Stimulated activated CD8-positive, alpha-beta memory T cell treated with anti-CD3 and anti-CD28 coated beads, Interleukin-2, amount 100 ng/mL, for 1 hour (primary cell): ENCODE data around the gene GRK6.
"Not testable (repeated sequence)": the region's sequence is repeated elsewhere in the genome, so short reads cannot be mapped to it uniquely, and the experiment has no call there.

Experiments used
- DNase-seq, 2 donors: peaks; one replicate each; pipeline ENCODE4 v3.0.0-alpha.2; 2020; ENCODE audit warnings: low read depth in 2 of 2

Gene GRK6

GRCh38 chr5:177485753-177486152, 59.3 kb downstream of the GRK6 start:
- DNase-seq, result not testable (repeated sequence)

- DNase-seq, result no peak
Observed at GRCh38 chr5:177486256-177486655, 59.8 kb downstream of the GRK6 start.

- no peak for DNase-seq
Observed at GRCh38 chr5:177487144-177487543, 60.7 kb downstream of the GRK6 start.

- no peak for DNase-seq
Observed at GRCh38 chr5:177487975-177488374, 61.5 kb downstream of the GRK6 start.

GRCh38 chr5:177489119-177489716, 62.7 kb downstream of the GRK6 start:
- no peak for DNase-seq

- DNase-seq, result no peak
Observed at GRCh38 chr5:177490311-177490991, 64.0 kb downstream of the GRK6 start.

GRCh38 chr5:177490992-177491391, 64.5 kb downstream of the GRK6 start:
- no peak for DNase-seq

GRCh38 chr5:177491429-177491945, 65.0 kb downstream of the GRK6 start:
- DNase-seq, result no peak

- DNase-seq, result no peak
Observed at GRCh38 chr5:177491983-177492746, 65.7 kb downstream of the GRK6 start.
